Measurements from ENCODE around the gene CMTR2. TPM values are rescaled to one million over a fixed set of nuclear protein-coding genes. Genes with fewer than 3 reads are reported as not detected.

The CMTR2 gene
- polyA plus RNA-seq, 1 of the 3 experiments (the other 2 are of a cell fraction), result 7.2 TPM

GRCh38 chr16:71338193-71338592 is 49.0 kb upstream of the CMTR2 start:
- TF ChIP-seq TCF12 (IDR thresholded peaks at IDR 0.05) (no peak), RFX5 (IDR thresholded peaks at IDR 0.05; ENCODE audit: low read length) (no peak), TEAD4 (IDR thresholded peaks at IDR 0.05; ENCODE audit: borderline replicate concordance, insufficient read depth) (no peak), EP300 (IDR thresholded peaks at IDR 0.05; ENCODE audit: borderline replicate concordance in 1 of 2, low read depth in 1 of 2, low read length in 1 of 2) (no peak), RAD21 (IDR thresholded peaks at IDR 0.05; ENCODE audit: low read length) (no peak), USF2 (IDR thresholded peaks at IDR 0.05; ENCODE audit: borderline replicate concordance, low read depth, low read length) (no peak), JUND (IDR thresholded peaks at IDR 0.05) (no peak), SIN3A (IDR thresholded peaks at IDR 0.05; ENCODE audit: borderline replicate concordance, low read depth, low read length) (no peak), IRF3 (IDR thresholded peaks at IDR 0.05; ENCODE audit: low read depth, low read length) (no peak), USF1 (IDR thresholded peaks at IDR 0.05; ENCODE audit: borderline replicate concordance, low read depth) (no peak), ZBTB33 (IDR thresholded peaks at IDR 0.05; ENCODE audit: borderline replicate concordance, low read depth) (no peak), NFIC (IDR thresholded peaks at IDR 0.05; ENCODE audit: borderline replicate concordance) (no peak), REST (IDR thresholded peaks at IDR 0.05; ENCODE audit: low read depth, low read length) (no peak), SMC3 (IDR thresholded peaks at IDR 0.05; ENCODE audit: low read depth, low read length) (no peak)
- Histone ChIP-seq H3K4me3 (ENCODE audit: low read depth in 2 of 2, low read length in 1 of 2) (no peak overlapping the region), H3K27ac (ENCODE audit: low read depth in 2 of 2, low read length in 1 of 2) (no peak overlapping the region), H3F3A (replicated peaks; ENCODE audit: insufficient read depth) (no peaks in the 10 kb centered on the region), H3K79me2 (ENCODE audit: insufficient read depth) (no peaks in the 10 kb centered on the region), H3K27me3 (ENCODE audit: insufficient read depth) (no peaks in the 10 kb centered on the region), H3K9me3 (no peaks in the 10 kb centered on the region), H4K20me1 (ENCODE audit: insufficient read depth) (no peaks in the 10 kb centered on the region), H3K4me2 (no peak overlapping the region), H3K36me3 (replicated peaks in 1 of 2; ENCODE audit: control insufficient read depth in 1 of 2, insufficient read depth in 2 of 2, low read length in 1 of 2) (no peaks in the 10 kb centered on the region), H3K9me2 (no peaks in the 10 kb centered on the region), H3K9ac (no peak overlapping the region), H2AFZ (ENCODE audit: low read depth) (no peak overlapping the region), H3K4me1 (ENCODE audit: control insufficient read depth in 1 of 2, insufficient read depth in 2 of 2, low read depth in 1 of 2, low read length in 1 of 2) (no peaks in the 10 kb centered on the region)
- CTCF ChIA-PET, result interaction anchor here (1.9 to 2.0 kb wide), 2 partner anchors 19 to 27 kb away, joined by 6 read pairs; no protein-coding TSS in a partner anchor
- no peak for DNase-seq
- WGBS (ENCODE audit: low lambda C conversion rate), result 0% methylated on average over 2 of the region's 2 CpGs
- POLR2A ChIA-PET, result no interaction called here
